Large intestine (tissue), 3 donors: ENCODE measurements around the gene BIRC7. TPM values are rescaled to one million over a fixed set of nuclear protein-coding genes. Genes with fewer than 3 reads are reported as not detected.

Source experiments
- DNase-seq, 2 donors: peaks; one replicate each; pipeline versions ENCODE4 v3.0.0 to v3.0.0-alpha.2; 2013
- H3K27ac ChIP-seq: one replicate; pipeline ENCODE4 v1.5.1; 2013; ENCODE audit warnings: low read length
- H3K27me3 ChIP-seq: 2 replicates; pipeline ENCODE4 v1.6.1; 2013; ENCODE audit warnings: low read length; ENCODE audit not compliant: control insufficient read depth, insufficient read depth
- H3K36me3 ChIP-seq: 2 replicates; pipeline ENCODE4 v1.6.1; 2013; ENCODE audit warnings: low read length; ENCODE audit not compliant: control insufficient read depth, insufficient read depth
- H3K4me1 ChIP-seq: one replicate; pipeline ENCODE4 v1.6.1; 2013; ENCODE audit warnings: low read length; ENCODE audit not compliant: control insufficient read depth, insufficient read depth
- H3K4me3 ChIP-seq: one replicate; pipeline ENCODE4 v1.5.1; 2013; ENCODE audit warnings: low read length
- H3K9me3 ChIP-seq: one replicate; pipeline ENCODE4 v1.6.1; 2013; ENCODE audit warnings: mild to moderate bottlenecking, low read depth, low read length, moderate library complexity; ENCODE audit not compliant: control insufficient read depth
- WGBS: methylation state at CpG from one replicate; pipeline ENCODE4 v1.1.5; 2013; ENCODE audit warnings: low lambda C conversion rate; ENCODE audit not compliant: insufficient coverage; 5-methylcytosine and 5-hydroxymethylcytosine counted together
- polyA plus RNA-seq: library from polyadenylated mRNA; unstranded; fragments of 120-200 nt; gene quantifications from one replicate; pipeline ENCODE4 v1.2.1, GENCODE V29; 2013

The BIRC7 gene
- polyA plus RNA-seq, 1 donor = 2.6 TPM

- no CpG with 5 or more reads among the region's 55 CpGs for WGBS
- Histone ChIP-seq H3K4me1 (peaks cover 2% of the 10 kb centered on the region), H3K27ac (no peak overlapping the region), H3K27me3 (no peaks in the 10 kb centered on the region), H3K36me3 (peaks cover 47% of the 10 kb centered on the region), H3K4me3 (no peak overlapping the region), H3K9me3 (no peaks in the 10 kb centered on the region)
- DNase-seq = no peak
Measured at GRCh38 chr20:63287697-63288580, 52.2 kb downstream of the BIRC7 start.

GRCh38 chr20:63288581-63289251, 53.0 kb downstream of the BIRC7 start:
- Histone ChIP-seq H3K4me3 (no peak overlapping the region), H3K9me3 (no peaks in the 10 kb centered on the region), H3K4me1 (peaks cover 2% of the 10 kb centered on the region), H3K27me3 (peaks cover 6% of the 10 kb centered on the region), H3K27ac (no peak overlapping the region), H3K36me3 (peaks cover 40% of the 10 kb centered on the region)
- DNase-seq = no peak
- no CpG with 5 or more reads among the region's 28 CpGs for WGBS

- H3K36me3 ChIP-seq = peaks cover 37% of the 10 kb centered on the region
Measured at GRCh38 chr20:63289311-63290135, 53.8 kb downstream of the BIRC7 start.

More at GRCh38 chr20:63289311-63290135, 53.8 kb downstream of the BIRC7 start:
- Histone ChIP-seq H3K27me3 (peaks cover 10% of the 10 kb centered on the region), H3K27ac (no peak overlapping the region), H3K4me3 (no peak overlapping the region), H3K4me1 (no peaks in the 10 kb centered on the region), H3K9me3 (peaks cover 1% of the 10 kb centered on the region)
- WGBS = no CpG with 5 or more reads among the region's 25 CpGs
- DNase-seq = no peak

Other genes with a start within 250 kb of the BIRC7 start
- gene BHLHE23, start 228.9 kb upstream of the BIRC7 start, polyA plus RNA-seq = not detected
- gene YTHDF1, start 19.8 kb upstream of the BIRC7 start, polyA plus RNA-seq = 35.4 TPM
- 6.8 TPM for gene NKAIN4, start 18.6 kb downstream of the BIRC7 start, polyA plus RNA-seq
- 76.3 TPM for gene ARFGAP1, start 36.9 kb downstream of the BIRC7 start, polyA plus RNA-seq
- 7.2 TPM for gene COL20A1, start 57.3 kb downstream of the BIRC7 start, polyA plus RNA-seq
- 0.45 TPM for gene CHRNA4, start 125.4 kb downstream of the BIRC7 start, polyA plus RNA-seq
- gene KCNQ2, start 236.8 kb downstream of the BIRC7 start, polyA plus RNA-seq = 5.2 TPM